WTC11 (cell line): ENCODE results near the gene MAP3K6. TPM values are rescaled to one million over a fixed set of nuclear protein-coding genes. Genes with fewer than 3 reads are reported as not detected.

Experiments used
- ATAC-seq: fragments of 200-7000 bp; cut with Tn5 transposase; 2 replicates; pipeline ENCODE4 v1.10.0; 2021; ENCODE audit warnings: mild to moderate bottlenecking, moderate library complexity
- CTCF ChIA-PET: fragments of 300-600 bp; sonication (Branson Sonifier 250); formaldehyde crosslinking; loops from one replicate; lab custom pipeline; 2021; ENCODE audit warnings: antibody characterized with exemption; lab: Charles Lee
- POLR2A ChIA-PET: fragments of 350-600 bp; sonication (Branson Sonifier 250); formaldehyde crosslinking; loops from one replicate; lab custom pipeline; 2021; ENCODE audit warnings: antibody characterized with exemption; lab: Charles Lee
- DNase-seq: peaks from one replicate; pipeline ENCODE4 v3.0.0; 2021; ENCODE audit warnings: low spot score
- H3K27ac Mint-ChIP-seq: 2 replicates; pipeline ENCODE4 v1.8.0; 2021; ENCODE audit warnings: mixed read lengths
- H3K27me3 Mint-ChIP-seq: 2 replicates; pipeline ENCODE4 v1.8.0; 2021; ENCODE audit warnings: low read depth, mild to moderate bottlenecking, moderate library complexity, mixed read lengths
- H3K36me3 Mint-ChIP-seq: 2 replicates; pipeline ENCODE4 v1.8.0; 2021; ENCODE audit warnings: mixed read lengths
- H3K4me1 Mint-ChIP-seq: 2 replicates; pipeline ENCODE4 v1.8.0; 2022; ENCODE audit warnings: mixed read lengths
- H3K4me3 Mint-ChIP-seq: 2 replicates; pipeline ENCODE4 v1.8.0; 2021; ENCODE audit warnings: mild to moderate bottlenecking, moderate library complexity, mixed read lengths
- H3K9me3 Mint-ChIP-seq: 2 replicates; pipeline ENCODE4 v1.8.0; 2021; ENCODE audit warnings: mixed read lengths
- CBFB ChIP-seq: sonication (generic); formaldehyde crosslinking; IDR thresholded peaks from 2 replicates; pipeline ENCODE4 v1.8.1; 2022; ENCODE audit warnings: mild to moderate bottlenecking, low read depth, missing genetic modification reagents
- GRHL2 ChIP-seq: fragments of 250-450 bp; sonication (Bioruptor Pico); IDR thresholded peaks from 2 replicates; pipeline ENCODE4 v1.8.0; 2022; ENCODE audit warnings: mild to moderate bottlenecking, moderate library complexity; ENCODE audit not compliant: insufficient replicate concordance, severe bottlenecking
- GTF2I ChIP-seq: fragments of 250-450 bp; sonication (Bioruptor Pico); conservative IDR thresholded peaks from 2 replicates; pipeline ENCODE4 v1.4.0; 2021; ENCODE audit warnings: mild to moderate bottlenecking
- IRF2 ChIP-seq: sonication (generic); formaldehyde crosslinking; IDR thresholded peaks from 2 replicates; pipeline ENCODE4 v1.8.0; 2022; ENCODE audit warnings: low read depth, missing genetic modification reagents, borderline replicate concordance
- NFYB ChIP-seq: sonication (generic); formaldehyde crosslinking; conservative IDR thresholded peaks from 2 replicates; pipeline ENCODE4 v1.8.0; 2022; ENCODE audit warnings: low read depth, missing genetic modification reagents
- OVOL2 ChIP-seq: fragments of 250-450 bp; sonication (Bioruptor Pico); IDR thresholded peaks from 2 replicates; pipeline ENCODE4 v1.9.0; 2021; ENCODE audit warnings: mild to moderate bottlenecking, borderline replicate concordance
- ZNF263 ChIP-seq: sonication (generic); formaldehyde crosslinking; IDR thresholded peaks from 2 replicates; pipeline ENCODE4 v1.8.1; 2022; ENCODE audit warnings: low read depth, mild to moderate bottlenecking, moderate library complexity, missing genetic modification reagents
- ZNF396 ChIP-seq: fragments of 250-450 bp; sonication (Bioruptor Pico); IDR thresholded peaks from 2 replicates; pipeline ENCODE4 v1.8.0; 2021; ENCODE audit warnings: mild to moderate bottlenecking, moderate library complexity, borderline replicate concordance
- ZNF416 ChIP-seq: fragments of 250-450 bp; sonication (Bioruptor Pico); IDR thresholded peaks from 2 replicates; pipeline ENCODE4 v1.9.0; 2021; ENCODE audit warnings: mild to moderate bottlenecking, inconsistent platforms
- total RNA-seq: library from RNA; stranded (reverse); gene quantifications from 3 replicates; pipeline ENCODE4 v1.2.3, GENCODE V29; 2021
- TF ChIP-seq, protein P1 (sequence below): sonication (generic); formaldehyde crosslinking; IDR thresholded peaks from 2 replicates; pipeline ENCODE4 v1.8.0; 2022; ENCODE audit warnings: mild to moderate bottlenecking, missing genetic modification reagents
- TF ChIP-seq, protein P2 (sequence below): fragments of 250-450 bp; sonication (Bioruptor Pico); IDR thresholded peaks from 2 replicates; pipeline ENCODE4 v1.9.0; 2021; ENCODE audit warnings: mild to moderate bottlenecking
- TF ChIP-seq, protein P3 (sequence below): sonication (generic); formaldehyde crosslinking; IDR thresholded peaks from 2 replicates; pipeline ENCODE4 v1.8.0; 2022; ENCODE audit warnings: mild to moderate bottlenecking, missing genetic modification reagents
- TF ChIP-seq, protein P4 (sequence below): sonication (generic); formaldehyde crosslinking; IDR thresholded peaks from 2 replicates; pipeline ENCODE4 v1.8.1; 2022; ENCODE audit warnings: mild to moderate bottlenecking, missing genetic modification reagents, moderate library complexity, borderline replicate concordance
- TF ChIP-seq, protein P5 (sequence below): sonication (generic); formaldehyde crosslinking; IDR thresholded peaks from 2 replicates; pipeline ENCODE4 v1.8.1; 2023; ENCODE audit warnings: mild to moderate bottlenecking, moderate library complexity, missing genetic modification reagents
- TF ChIP-seq, protein P6 (sequence below): sonication (generic); formaldehyde crosslinking; IDR thresholded peaks from 2 replicates; pipeline ENCODE4 v1.8.0; 2023; ENCODE audit warnings: mild to moderate bottlenecking, missing genetic modification reagents
- TF ChIP-seq, protein P7 (sequence below): sonication (generic); formaldehyde crosslinking; IDR thresholded peaks from 2 replicates; pipeline ENCODE4 v1.8.0; 2023; ENCODE audit warnings: missing genetic modification reagents, mild to moderate bottlenecking, borderline replicate concordance

Gene MAP3K6
- total RNA-seq, 1 experiment from 2014 or later, result 15.0 TPM

DNA sequence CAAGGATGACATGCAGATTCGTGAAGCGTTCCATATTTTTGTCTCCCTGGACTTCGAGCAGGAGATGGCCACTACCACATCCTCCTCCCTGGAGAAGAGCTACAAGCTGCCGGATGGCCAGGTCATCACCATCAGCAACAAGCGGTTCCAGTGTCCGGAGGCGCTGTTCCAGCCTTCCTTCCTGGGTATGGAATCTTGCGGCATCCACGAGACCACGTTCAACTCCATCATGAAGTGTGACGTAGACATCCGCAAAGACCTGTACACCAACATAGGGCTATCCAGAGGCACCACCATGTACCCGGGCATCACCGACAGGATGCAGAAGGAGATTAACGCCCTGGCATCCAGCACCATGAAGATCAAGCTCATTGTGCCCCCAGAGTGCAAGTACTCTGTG, 41.5 kb downstream of the MAP3K6 start:
- DNase-seq, result no peak
- Mint-ChIP-seq H3K36me3 (peaks cover 13% of the 10 kb centered on the region), H3K27ac (no peak overlapping the region), H3K27me3 (no peaks in the 10 kb centered on the region), H3K9me3 (no peaks in the 10 kb centered on the region), H3K4me1 (peaks cover 13% of the 10 kb centered on the region), H3K4me3 (no peak overlapping the region)
- no peak for TF ChIP-seq NFYB (CRISPR knock-in tag)
- TF ChIP-seq OVOL2 (CRISPR knock-in tag), result no peak
- TF ChIP-seq, protein P1, sequence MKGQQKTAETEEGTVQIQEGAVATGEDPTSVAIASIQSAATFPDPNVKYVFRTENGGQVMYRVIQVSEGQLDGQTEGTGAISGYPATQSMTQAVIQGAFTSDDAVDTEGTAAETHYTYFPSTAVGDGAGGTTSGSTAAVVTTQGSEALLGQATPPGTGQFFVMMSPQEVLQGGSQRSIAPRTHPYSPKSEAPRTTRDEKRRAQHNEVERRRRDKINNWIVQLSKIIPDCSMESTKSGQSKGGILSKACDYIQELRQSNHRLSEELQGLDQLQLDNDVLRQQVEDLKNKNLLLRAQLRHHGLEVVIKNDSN (CRISPR knock-in tag), result no peak
- TF ChIP-seq, protein P2, sequence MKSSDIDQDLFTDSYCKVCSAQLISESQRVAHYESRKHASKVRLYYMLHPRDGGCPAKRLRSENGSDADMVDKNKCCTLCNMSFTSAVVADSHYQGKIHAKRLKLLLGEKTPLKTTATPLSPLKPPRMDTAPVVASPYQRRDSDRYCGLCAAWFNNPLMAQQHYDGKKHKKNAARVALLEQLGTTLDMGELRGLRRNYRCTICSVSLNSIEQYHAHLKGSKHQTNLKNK (CRISPR knock-in tag), result no peak
- TF ChIP-seq, protein P3, sequence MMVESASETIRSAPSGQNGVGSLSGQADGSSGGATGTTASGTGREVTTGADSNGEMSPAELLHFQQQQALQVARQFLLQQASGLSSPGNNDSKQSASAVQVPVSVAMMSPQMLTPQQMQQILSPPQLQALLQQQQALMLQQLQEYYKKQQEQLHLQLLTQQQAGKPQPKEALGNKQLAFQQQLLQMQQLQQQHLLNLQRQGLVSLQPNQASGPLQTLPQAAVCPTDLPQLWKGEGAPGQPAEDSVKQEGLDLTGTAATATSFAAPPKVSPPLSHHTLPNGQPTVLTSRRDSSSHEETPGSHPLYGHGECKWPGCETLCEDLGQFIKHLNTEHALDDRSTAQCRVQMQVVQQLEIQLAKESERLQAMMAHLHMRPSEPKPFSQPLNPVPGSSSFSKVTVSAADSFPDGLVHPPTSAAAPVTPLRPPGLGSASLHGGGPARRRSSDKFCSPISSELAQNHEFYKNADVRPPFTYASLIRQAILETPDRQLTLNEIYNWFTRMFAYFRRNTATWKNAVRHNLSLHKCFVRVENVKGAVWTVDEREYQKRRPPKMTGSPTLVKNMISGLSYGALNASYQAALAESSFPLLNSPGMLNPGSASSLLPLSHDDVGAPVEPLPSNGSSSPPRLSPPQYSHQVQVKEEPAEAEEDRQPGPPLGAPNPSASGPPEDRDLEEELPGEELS (CRISPR knock-in tag), result no peak
- no peak for TF ChIP-seq CBFB (CRISPR knock-in tag)
- TF ChIP-seq ZNF263, result no peak
- TF ChIP-seq GRHL2 (CRISPR knock-in tag), result no peak
- TF ChIP-seq, protein P4, sequence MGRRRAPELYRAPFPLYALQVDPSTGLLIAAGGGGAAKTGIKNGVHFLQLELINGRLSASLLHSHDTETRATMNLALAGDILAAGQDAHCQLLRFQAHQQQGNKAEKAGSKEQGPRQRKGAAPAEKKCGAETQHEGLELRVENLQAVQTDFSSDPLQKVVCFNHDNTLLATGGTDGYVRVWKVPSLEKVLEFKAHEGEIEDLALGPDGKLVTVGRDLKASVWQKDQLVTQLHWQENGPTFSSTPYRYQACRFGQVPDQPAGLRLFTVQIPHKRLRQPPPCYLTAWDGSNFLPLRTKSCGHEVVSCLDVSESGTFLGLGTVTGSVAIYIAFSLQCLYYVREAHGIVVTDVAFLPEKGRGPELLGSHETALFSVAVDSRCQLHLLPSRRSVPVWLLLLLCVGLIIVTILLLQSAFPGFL (CRISPR knock-in tag), result no peak
- TF ChIP-seq ZNF396 (CRISPR knock-in tag), result no peak
- TF ChIP-seq GTF2I, result no peak
- TF ChIP-seq IRF2, result no peak
- TF ChIP-seq, protein P5, sequence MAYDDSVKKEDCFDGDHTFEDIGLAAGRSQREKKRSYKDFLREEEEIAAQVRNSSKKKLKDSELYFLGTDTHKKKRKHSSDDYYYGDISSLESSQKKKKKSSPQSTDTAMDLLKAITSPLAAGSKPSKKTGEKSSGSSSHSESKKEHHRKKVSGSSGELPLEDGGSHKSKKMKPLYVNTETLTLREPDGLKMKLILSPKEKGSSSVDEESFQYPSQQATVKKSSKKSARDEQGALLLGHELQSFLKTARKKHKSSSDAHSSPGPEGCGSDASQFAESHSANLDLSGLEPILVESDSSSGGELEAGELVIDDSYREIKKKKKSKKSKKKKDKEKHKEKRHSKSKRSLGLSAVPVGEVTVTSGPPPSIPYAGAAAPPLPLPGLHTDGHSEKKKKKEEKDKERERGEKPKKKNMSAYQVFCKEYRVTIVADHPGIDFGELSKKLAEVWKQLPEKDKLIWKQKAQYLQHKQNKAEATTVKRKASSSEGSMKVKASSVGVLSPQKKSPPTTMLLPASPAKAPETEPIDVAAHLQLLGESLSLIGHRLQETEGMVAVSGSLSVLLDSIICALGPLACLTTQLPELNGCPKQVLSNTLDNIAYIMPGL, result no peak
- TF ChIP-seq, protein P6, sequence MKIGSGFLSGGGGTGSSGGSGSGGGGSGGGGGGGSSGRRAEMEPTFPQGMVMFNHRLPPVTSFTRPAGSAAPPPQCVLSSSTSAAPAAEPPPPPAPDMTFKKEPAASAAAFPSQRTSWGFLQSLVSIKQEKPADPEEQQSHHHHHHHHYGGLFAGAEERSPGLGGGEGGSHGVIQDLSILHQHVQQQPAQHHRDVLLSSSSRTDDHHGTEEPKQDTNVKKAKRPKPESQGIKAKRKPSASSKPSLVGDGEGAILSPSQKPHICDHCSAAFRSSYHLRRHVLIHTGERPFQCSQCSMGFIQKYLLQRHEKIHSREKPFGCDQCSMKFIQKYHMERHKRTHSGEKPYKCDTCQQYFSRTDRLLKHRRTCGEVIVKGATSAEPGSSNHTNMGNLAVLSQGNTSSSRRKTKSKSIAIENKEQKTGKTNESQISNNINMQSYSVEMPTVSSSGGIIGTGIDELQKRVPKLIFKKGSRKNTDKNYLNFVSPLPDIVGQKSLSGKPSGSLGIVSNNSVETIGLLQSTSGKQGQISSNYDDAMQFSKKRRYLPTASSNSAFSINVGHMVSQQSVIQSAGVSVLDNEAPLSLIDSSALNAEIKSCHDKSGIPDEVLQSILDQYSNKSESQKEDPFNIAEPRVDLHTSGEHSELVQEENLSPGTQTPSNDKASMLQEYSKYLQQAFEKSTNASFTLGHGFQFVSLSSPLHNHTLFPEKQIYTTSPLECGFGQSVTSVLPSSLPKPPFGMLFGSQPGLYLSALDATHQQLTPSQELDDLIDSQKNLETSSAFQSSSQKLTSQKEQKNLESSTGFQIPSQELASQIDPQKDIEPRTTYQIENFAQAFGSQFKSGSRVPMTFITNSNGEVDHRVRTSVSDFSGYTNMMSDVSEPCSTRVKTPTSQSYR (CRISPR knock-in tag), result no peak
- TF ChIP-seq, protein P7, sequence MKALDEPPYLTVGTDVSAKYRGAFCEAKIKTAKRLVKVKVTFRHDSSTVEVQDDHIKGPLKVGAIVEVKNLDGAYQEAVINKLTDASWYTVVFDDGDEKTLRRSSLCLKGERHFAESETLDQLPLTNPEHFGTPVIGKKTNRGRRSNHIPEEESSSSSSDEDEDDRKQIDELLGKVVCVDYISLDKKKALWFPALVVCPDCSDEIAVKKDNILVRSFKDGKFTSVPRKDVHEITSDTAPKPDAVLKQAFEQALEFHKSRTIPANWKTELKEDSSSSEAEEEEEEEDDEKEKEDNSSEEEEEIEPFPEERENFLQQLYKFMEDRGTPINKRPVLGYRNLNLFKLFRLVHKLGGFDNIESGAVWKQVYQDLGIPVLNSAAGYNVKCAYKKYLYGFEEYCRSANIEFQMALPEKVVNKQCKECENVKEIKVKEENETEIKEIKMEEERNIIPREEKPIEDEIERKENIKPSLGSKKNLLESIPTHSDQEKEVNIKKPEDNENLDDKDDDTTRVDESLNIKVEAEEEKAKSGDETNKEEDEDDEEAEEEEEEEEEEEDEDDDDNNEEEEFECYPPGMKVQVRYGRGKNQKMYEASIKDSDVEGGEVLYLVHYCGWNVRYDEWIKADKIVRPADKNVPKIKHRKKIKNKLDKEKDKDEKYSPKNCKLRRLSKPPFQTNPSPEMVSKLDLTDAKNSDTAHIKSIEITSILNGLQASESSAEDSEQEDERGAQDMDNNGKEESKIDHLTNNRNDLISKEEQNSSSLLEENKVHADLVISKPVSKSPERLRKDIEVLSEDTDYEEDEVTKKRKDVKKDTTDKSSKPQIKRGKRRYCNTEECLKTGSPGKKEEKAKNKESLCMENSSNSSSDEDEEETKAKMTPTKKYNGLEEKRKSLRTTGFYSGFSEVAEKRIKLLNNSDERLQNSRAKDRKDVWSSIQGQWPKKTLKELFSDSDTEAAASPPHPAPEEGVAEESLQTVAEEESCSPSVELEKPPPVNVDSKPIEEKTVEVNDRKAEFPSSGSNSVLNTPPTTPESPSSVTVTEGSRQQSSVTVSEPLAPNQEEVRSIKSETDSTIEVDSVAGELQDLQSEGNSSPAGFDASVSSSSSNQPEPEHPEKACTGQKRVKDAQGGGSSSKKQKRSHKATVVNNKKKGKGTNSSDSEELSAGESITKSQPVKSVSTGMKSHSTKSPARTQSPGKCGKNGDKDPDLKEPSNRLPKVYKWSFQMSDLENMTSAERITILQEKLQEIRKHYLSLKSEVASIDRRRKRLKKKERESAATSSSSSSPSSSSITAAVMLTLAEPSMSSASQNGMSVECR (CRISPR knock-in tag), result no peak
- TF ChIP-seq ZNF416 (CRISPR knock-in tag), result no peak
- ChIA-PET POLR2A (no interaction called here), CTCF (interaction anchor here (0.7 to 1.7 kb wide), 3 partner anchors 16 to 63 kb away, joined by 3 to 4 read pairs (median 3); partner anchors contain the start of gene SYTL1)
- no peak for ATAC-seq
